GM23248 (cell line): Measurements from ENCODE around the gene TMEM178B. TPM values are rescaled to one million over a fixed set of nuclear protein-coding genes. Genes with fewer than 3 reads are reported as not detected.
"Not testable (repeated sequence)": the region's sequence is repeated elsewhere in the genome, so short reads cannot be mapped to it uniquely, and the experiment has no call there.

Experiments
- DNase-seq: peaks from one replicate; pipeline ENCODE4 v3.0.0-alpha.2; 2015
- H2AFZ ChIP-seq: fragments of 200-600 bp; sonication (generic); 2 replicates; pipeline ENCODE4 v1.6.1; 2016; ENCODE audit warnings: antibody characterized with exemption
- H3F3A ChIP-seq: fragments of 200-600 bp; sonication (generic); 2 replicates; pipeline ENCODE4 v1.6.1; 2016; ENCODE audit warnings: mild to moderate bottlenecking, antibody characterized with exemption, mixed run types; ENCODE audit not compliant: insufficient read depth
- H3K27ac ChIP-seq: fragments of 200-600 bp; sonication (generic); 2 replicates; pipeline ENCODE4 v1.5.1; 2016; ENCODE audit warnings: mild to moderate bottlenecking
- H3K27me3 ChIP-seq: fragments of 200-600 bp; sonication (generic); replicated peaks from 2 replicates; pipeline ENCODE4 v1.6.1; 2016; ENCODE audit warnings: mild to moderate bottlenecking; ENCODE audit not compliant: insufficient read depth
- H3K36me3 ChIP-seq: fragments of 200-600 bp; sonication (generic); 2 replicates; pipeline ENCODE4 v1.6.1; 2016; ENCODE audit warnings: low read depth, mild to moderate bottlenecking
- H3K4me1 ChIP-seq: fragments of 200-600 bp; sonication (generic); 2 replicates; pipeline ENCODE4 v1.6.1; 2016; ENCODE audit warnings: mild to moderate bottlenecking; ENCODE audit not compliant: insufficient read depth
- H3K4me2 ChIP-seq: fragments of 200-600 bp; sonication (generic); one replicate; pipeline ENCODE4 v1.6.1; 2016; ENCODE audit warnings: mild to moderate bottlenecking; ENCODE audit not compliant: unreplicated experiment
- H3K4me3 ChIP-seq: fragments of 200-600 bp; sonication (generic); 2 replicates; pipeline ENCODE4 v1.5.1; 2016; ENCODE audit warnings: mild to moderate bottlenecking
- H3K79me2 ChIP-seq: fragments of 200-600 bp; sonication (generic); 2 replicates; pipeline ENCODE4 v1.6.1; 2016; ENCODE audit warnings: mild to moderate bottlenecking; ENCODE audit not compliant: insufficient read depth
- H3K9ac ChIP-seq: fragments of 200-600 bp; sonication (generic); 2 replicates; pipeline ENCODE4 v1.6.1; 2016; ENCODE audit warnings: mild to moderate bottlenecking
- H3K9me2 ChIP-seq: fragments of 200-600 bp; sonication (generic); 2 replicates; pipeline ENCODE4 v1.6.1; 2016; ENCODE audit warnings: mixed run types, mild to moderate bottlenecking, moderate library complexity; ENCODE audit not compliant: insufficient read depth
- H3K9me3 ChIP-seq: fragments of 200-600 bp; sonication (generic); one replicate; pipeline ENCODE4 v1.6.1; 2017; ENCODE audit warnings: low read depth
- H4K20me1 ChIP-seq: fragments of 200-600 bp; sonication (generic); 2 replicates; pipeline ENCODE4 v1.6.0; 2016; ENCODE audit not compliant: insufficient read depth
- EZH2 ChIP-seq: fragments of 200-600 bp; sonication (generic); IDR thresholded peaks from 2 replicates; pipeline ENCODE4 v1.6.1; 2018; ENCODE audit warnings: antibody characterized with exemption, mild to moderate bottlenecking; ENCODE audit not compliant: insufficient read depth, poor library complexity, severe bottlenecking
- EZH2phosphoT487 ChIP-seq: fragments of 200-600 bp; sonication (generic); IDR thresholded peaks from 2 replicates; pipeline ENCODE4 v1.6.1; 2018; ENCODE audit warnings: antibody characterized with exemption, moderate library complexity, mild to moderate bottlenecking, low read depth; ENCODE audit not compliant: insufficient read depth
- WGBS, 2 experiments: methylation state at CpG; one replicate each; pipeline ENCODE4 v1.1.6; 2015 to 2017; ENCODE audit warnings: low lambda C conversion rate in 2 of 2, low coverage in 1 of 2; ENCODE audit errors: missing lambda C conversion rate in 2 of 2; 5-methylcytosine and 5-hydroxymethylcytosine counted together
- in situ Hi-C: fragments of 300-500 bp; cut with MboI; formaldehyde crosslinking; loops from 2 replicates; pipeline ENCODE4 v1.15.0; 2020
- polyA plus RNA-seq: library from polyadenylated mRNA; unstranded; fragments of >200 nt; fragmentation: Nextera tagmentation; extraction: Ambion mirVana; gene quantifications from 2 replicates; pipeline ENCODE4 v1.2.1, GENCODE V29; 2016
- total RNA-seq: library from RNA; depleted of rRNA; stranded (reverse); fragments of >200 nt; shearing (Covaris generic); gene quantifications from 2 replicates; pipeline ENCODE4 v1.2.3, GENCODE V29; 2014

Gene TMEM178B
- total and polyA plus RNA-seq, 2 experiments from 2014 or later, result 0.05 to 0.22 TPM

DNA sequence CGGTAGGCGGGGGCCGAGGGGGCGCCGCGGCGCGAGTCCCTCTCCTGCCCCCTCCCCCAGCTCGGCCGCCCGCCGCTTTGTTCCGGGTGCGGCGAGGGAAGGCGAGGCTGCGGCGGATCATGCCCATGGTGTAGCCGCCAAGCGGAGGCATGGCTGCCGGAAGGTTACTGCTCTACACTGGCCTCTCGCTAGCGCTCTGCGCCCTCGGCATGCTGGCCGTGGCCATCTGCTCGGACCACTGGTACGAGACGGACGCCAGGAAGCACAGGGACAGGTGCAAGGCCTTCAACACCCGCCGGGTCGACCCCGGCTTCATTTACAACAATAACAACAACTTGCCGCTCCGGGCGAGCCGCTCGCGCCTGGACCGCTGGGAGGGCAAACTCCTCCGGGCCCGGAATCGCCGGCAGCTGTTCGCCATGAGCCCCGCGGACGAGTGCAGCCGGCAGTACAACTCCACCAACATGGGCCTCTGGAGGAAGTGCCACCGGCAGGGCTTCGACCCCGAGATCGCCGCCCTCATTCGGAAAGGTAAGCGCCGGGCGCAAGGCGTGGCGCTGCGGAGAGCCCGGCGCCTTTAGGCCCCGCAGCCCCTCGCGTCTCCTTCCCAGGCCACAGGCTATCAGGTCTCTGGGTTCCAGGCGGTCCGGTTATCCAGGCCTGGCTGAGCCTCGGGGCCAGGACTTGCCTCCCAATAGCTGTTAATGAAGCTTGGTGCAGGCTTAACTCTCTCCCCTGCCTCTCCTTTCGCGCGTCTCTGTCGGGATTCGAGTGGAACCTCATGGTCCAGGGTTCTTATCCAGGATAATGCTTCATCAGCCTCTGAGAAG lies 513 bp downstream of the TMEM178B start:
- Histone ChIP-seq H2AFZ (peak overlapping the region; percentile 24; the same call in 1 of the 2 replicates), H3K27ac (no peak overlapping the region), H3K9me3 (no peaks in the 10 kb centered on the region), H3K79me2 (no peaks in the 10 kb centered on the region), H3K4me3 (peak overlapping the region; percentile 69), H3K9ac (no peak overlapping the region), H3K36me3 (no peaks in the 10 kb centered on the region), H3K27me3 (peaks cover 40% of the 10 kb centered on the region), H4K20me1 (no peaks in the 10 kb centered on the region), H3K4me2 (peak overlapping the region; percentile 31), H3K9me2 (no peaks in the 10 kb centered on the region), H3K4me1 (peaks cover 8% of the 10 kb centered on the region; the same call in 1 of the 2 replicates), H3F3A (no peaks in the 10 kb centered on the region)
- no peak for TF ChIP-seq EZH2phosphoT487
- TF ChIP-seq EZH2, result no peak
- WGBS, 2 experiments, result 6 to 7% methylated on average over 67 to 75 of the region's 75 CpGs
- in situ Hi-C loops, result no loop called here
- peak; percentile 17 for DNase-seq

DNA sequence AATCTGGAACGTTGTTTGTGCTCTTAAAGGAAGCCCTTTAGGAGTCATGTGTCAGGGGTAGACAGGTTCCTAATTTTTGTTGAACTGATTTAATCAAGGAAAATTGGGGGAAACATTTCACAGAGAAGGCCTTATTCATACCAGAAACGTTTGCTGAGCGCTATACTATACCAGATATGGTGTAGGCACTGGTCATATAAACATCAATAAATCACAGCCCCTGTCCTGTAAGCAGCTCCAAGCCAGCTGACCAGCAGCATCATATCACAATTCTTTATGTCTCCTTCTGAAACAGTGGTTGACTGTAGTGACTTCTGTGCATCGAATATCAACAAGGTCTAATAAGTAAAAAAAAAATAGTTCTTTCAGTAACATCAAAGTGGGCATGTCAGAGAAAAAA lies 1.1 kb downstream of the TMEM178B start:
- no peaks in the 10 kb centered on the region for H3K36me3 ChIP-seq
- 26 to 37% methylated on average over 4 of the region's 4 CpGs for WGBS, 2 experiments
- no peaks in the 10 kb centered on the region for H3F3A ChIP-seq
- H3K9me3 ChIP-seq, result no peaks in the 10 kb centered on the region
- H3K79me2 ChIP-seq, result no peaks in the 10 kb centered on the region
- peaks cover 40% of the 10 kb centered on the region for H3K27me3 ChIP-seq
- in situ Hi-C loops, result no loop called here
- no peaks in the 10 kb centered on the region for H3K9me2 ChIP-seq
- H3K4me3 ChIP-seq, result no peak overlapping the region
- TF ChIP-seq EZH2 (peak; percentile 79), EZH2phosphoT487 (no peak)
- H3K27ac ChIP-seq, result no peak overlapping the region
- peaks cover 8% of the 10 kb centered on the region; the same call in 1 of the 2 replicates for H3K4me1 ChIP-seq
- H2AFZ ChIP-seq, result no peak overlapping the region
- no peak overlapping the region for H3K4me2 ChIP-seq
- no peak for DNase-seq
- H3K9ac ChIP-seq, result no peak overlapping the region
- H4K20me1 ChIP-seq, result no peaks in the 10 kb centered on the region

DNA sequence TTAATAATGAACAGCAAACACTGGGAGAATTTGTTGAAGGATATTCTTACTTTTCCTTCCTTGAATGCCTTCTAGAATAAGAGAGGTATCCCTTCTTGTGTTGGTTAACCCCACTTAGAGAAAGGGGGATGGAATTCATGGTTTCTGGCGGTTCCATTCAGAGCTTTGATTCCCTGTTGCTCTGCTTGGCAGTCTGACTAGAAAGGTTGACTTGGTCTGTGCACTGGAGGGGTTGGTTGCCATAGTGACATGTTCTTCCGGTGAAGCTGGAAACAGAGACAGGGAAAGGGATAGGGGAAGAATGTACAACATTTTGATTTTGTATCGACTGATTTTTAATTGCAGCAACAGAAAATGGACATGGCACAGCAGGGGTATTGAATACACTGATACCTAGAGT lies 2.5 kb downstream of the TMEM178B start:
- Histone ChIP-seq H3K9me3 (no peaks in the 10 kb centered on the region), H3K36me3 (no peaks in the 10 kb centered on the region), H3F3A (no peaks in the 10 kb centered on the region), H3K79me2 (no peaks in the 10 kb centered on the region), H3K27me3 (peaks cover 32% of the 10 kb centered on the region), H3K27ac (no peak overlapping the region), H3K4me3 (no peak overlapping the region), H3K9me2 (no peaks in the 10 kb centered on the region), H3K9ac (no peak overlapping the region), H3K4me2 (no peak overlapping the region), H4K20me1 (no peaks in the 10 kb centered on the region), H3K4me1 (peaks cover 8% of the 10 kb centered on the region; the same call in 1 of the 2 replicates), H2AFZ (no peak overlapping the region)
- no peak for DNase-seq
- 21 to 26% methylated on average over 3 of the region's 3 CpGs for WGBS, 2 experiments
- no peak for TF ChIP-seq EZH2phosphoT487
- no peak for TF ChIP-seq EZH2
- in situ Hi-C loops, result no loop called here

DNA sequence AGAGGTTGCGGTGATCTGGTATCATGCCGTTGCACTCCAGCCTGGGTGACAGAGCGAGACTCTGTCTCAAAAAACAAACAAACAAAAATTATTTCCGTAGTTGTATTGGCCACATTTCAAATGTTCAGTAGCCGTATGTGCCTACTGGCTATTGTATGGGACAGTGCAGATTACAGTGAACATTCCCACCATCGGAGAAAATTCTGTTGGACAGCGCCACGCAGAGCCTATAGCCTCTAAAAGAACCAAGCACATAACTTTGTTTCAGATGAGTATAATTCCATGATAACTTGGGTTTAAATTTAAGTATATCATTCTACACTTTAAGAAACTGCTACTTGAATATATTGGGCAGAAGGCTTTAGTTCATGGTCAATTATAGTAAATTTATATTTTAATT lies 5.4 kb downstream of the TMEM178B start:
- in situ Hi-C loops, result no loop called here
- Histone ChIP-seq H3K4me3 (no peak overlapping the region), H3K36me3 (no peaks in the 10 kb centered on the region), H3K79me2 (no peaks in the 10 kb centered on the region), H3K4me2 (no peak overlapping the region), H3F3A (no peaks in the 10 kb centered on the region), H3K4me1 (no peaks in the 10 kb centered on the region), H3K9me3 (no peaks in the 10 kb centered on the region), H4K20me1 (no peaks in the 10 kb centered on the region), H3K27ac (no peak overlapping the region), H3K9me2 (no peaks in the 10 kb centered on the region), H2AFZ (no peak overlapping the region), H3K9ac (no peak overlapping the region), H3K27me3 (peaks cover 21% of the 10 kb centered on the region)
- TF ChIP-seq EZH2 (no peak), EZH2phosphoT487 (no peak)
- WGBS, 2 experiments, result 38 to 39% methylated on average over 8 of the region's 8 CpGs
- DNase-seq, result no peak

DNA sequence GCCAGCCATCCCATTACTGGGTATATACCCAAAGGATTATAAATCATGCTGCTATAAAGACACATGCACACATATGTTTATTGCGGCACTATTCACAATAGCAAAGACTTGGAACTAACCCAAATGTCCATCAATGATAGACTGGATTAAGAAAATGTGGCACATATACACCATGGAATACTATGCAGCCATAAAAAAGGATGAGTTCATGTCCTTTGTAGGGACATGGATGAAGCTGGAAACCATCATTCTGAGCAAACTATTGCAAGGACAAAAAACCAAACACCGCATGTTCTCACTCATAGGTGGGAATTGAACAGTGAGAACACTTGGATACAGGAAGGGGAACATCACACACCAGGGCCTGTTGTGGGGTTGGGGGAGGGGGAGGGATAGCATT lies 15.6 kb downstream of the TMEM178B start:
- H3K27me3 ChIP-seq, in situ Hi-C loops, H3K27ac ChIP-seq, H3K4me3 ChIP-seq, H3K4me2 ChIP-seq, H4K20me1 ChIP-seq, H3K9ac ChIP-seq, H2AFZ ChIP-seq, H3K4me1 ChIP-seq, H3K9me3 ChIP-seq, H3K36me3 ChIP-seq, H3K79me2 ChIP-seq, DNase-seq, H3K9me2 ChIP-seq, H3F3A ChIP-seq: not testable (repeated sequence)
- WGBS, 2 experiments, result 35 to 38% methylated on average over 1 to 2 of the region's 2 CpGs
